Measurements from ENCODE around the gene AIPL1.

AIPL1 gene

DNA sequence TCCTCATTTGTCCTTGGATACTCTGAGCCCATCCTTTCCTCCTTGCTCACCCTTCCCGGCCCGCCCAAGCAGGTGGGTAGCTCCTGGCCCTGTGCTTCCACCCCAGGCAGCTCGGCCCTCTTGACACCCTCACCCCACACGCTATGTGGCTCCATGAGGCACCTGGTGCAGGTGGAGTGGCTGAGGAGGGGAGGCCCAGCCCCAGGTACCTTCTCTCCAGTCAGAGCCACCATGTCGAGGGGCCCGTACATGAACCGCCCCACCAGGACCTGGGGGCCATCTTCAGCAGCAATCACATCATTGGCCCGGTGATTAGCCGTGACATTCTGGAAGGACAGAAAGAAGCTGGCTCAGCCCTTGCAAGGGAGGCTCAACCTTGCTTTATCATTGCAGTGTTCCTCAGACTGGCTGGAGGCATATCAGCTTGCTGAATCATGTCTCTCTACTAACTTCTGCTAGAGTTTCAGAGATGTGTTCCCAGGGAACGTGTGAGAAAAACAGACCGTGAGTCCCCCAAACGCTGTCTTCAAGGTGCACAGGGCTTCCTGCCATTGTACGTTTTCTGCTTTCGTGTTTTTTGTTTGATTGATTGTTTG is 29.6 kb upstream of the AIPL1 start:
- TF ChIP-seq, protein P1, sequence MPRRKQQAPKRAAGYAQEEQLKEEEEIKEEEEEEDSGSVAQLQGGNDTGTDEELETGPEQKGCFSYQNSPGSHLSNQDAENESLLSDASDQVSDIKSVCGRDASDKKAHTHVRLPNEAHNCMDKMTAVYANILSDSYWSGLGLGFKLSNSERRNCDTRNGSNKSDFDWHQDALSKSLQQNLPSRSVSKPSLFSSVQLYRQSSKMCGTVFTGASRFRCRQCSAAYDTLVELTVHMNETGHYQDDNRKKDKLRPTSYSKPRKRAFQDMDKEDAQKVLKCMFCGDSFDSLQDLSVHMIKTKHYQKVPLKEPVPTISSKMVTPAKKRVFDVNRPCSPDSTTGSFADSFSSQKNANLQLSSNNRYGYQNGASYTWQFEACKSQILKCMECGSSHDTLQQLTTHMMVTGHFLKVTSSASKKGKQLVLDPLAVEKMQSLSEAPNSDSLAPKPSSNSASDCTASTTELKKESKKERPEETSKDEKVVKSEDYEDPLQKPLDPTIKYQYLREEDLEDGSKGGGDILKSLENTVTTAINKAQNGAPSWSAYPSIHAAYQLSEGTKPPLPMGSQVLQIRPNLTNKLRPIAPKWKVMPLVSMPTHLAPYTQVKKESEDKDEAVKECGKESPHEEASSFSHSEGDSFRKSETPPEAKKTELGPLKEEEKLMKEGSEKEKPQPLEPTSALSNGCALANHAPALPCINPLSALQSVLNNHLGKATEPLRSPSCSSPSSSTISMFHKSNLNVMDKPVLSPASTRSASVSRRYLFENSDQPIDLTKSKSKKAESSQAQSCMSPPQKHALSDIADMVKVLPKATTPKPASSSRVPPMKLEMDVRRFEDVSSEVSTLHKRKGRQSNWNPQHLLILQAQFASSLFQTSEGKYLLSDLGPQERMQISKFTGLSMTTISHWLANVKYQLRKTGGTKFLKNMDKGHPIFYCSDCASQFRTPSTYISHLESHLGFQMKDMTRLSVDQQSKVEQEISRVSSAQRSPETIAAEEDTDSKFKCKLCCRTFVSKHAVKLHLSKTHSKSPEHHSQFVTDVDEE (CRISPR knock-in tag; IDR thresholded peaks at IDR 0.05): no peak
- TF ChIP-seq CSRNP3 (CRISPR knock-in tag; IDR thresholded peaks at IDR 0.05) (no peak), ZNF8 (CRISPR knock-in tag; IDR thresholded peaks at IDR 0.05) (no peak), TOX (CRISPR knock-in tag; IDR thresholded peaks at IDR 0.05; ENCODE audit: borderline replicate concordance) (no peak), ISL1 (CRISPR knock-in tag; IDR thresholded peaks at IDR 0.05) (no peak), TCF4 (CRISPR knock-in tag; IDR thresholded peaks at IDR 0.05; ENCODE audit: borderline replicate concordance) (no peak), ZC3H10 (CRISPR knock-in tag; IDR thresholded peaks at IDR 0.05) (no peak), ZNF565 (CRISPR knock-in tag; conservative IDR thresholded peaks at IDR 0.05; ENCODE audit: low read depth) (no peak), CSDC2 (CRISPR knock-in tag; IDR thresholded peaks at IDR 0.05) (no peak), OSR1 (CRISPR knock-in tag; IDR thresholded peaks at IDR 0.05) (no peak), ZFP3 (CRISPR knock-in tag; IDR thresholded peaks at IDR 0.05) (no peak), RARB (CRISPR knock-in tag; IDR thresholded peaks at IDR 0.05) (no peak), ARNTL (CRISPR knock-in tag; IDR thresholded peaks at IDR 0.05; ENCODE audit: borderline replicate concordance, low read depth) (no peak), PATZ1 (CRISPR knock-in tag; IDR thresholded peaks at IDR 0.05; ENCODE audit: borderline replicate concordance) (no peak), ZFP30 (CRISPR knock-in tag; IDR thresholded peaks at IDR 0.05) (no peak), ZNF70 (CRISPR knock-in tag; IDR thresholded peaks at IDR 0.05) (no peak), ESRRG (CRISPR knock-in tag; IDR thresholded peaks at IDR 0.05) (no peak), SNAI2 (CRISPR knock-in tag; IDR thresholded peaks at IDR 0.05) (no peak)
- TF ChIP-seq, protein P2, sequence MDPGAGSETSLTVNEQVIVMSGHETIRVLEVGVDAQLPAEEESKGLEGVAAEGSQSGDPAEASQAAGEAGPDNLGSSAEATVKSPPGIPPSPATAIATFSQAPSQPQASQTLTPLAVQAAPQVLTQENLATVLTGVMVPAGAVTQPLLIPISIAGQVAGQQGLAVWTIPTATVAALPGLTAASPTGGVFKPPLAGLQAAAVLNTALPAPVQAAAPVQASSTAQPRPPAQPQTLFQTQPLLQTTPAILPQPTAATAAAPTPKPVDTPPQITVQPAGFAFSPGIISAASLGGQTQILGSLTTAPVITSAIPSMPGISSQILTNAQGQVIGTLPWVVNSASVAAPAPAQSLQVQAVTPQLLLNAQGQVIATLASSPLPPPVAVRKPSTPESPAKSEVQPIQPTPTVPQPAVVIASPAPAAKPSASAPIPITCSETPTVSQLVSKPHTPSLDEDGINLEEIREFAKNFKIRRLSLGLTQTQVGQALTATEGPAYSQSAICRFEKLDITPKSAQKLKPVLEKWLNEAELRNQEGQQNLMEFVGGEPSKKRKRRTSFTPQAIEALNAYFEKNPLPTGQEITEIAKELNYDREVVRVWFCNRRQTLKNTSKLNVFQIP (CRISPR knock-in tag; IDR thresholded peaks at IDR 0.05; ENCODE audit: borderline replicate concordance, low read depth): no peak
- no peak for ATAC-seq

DNA sequence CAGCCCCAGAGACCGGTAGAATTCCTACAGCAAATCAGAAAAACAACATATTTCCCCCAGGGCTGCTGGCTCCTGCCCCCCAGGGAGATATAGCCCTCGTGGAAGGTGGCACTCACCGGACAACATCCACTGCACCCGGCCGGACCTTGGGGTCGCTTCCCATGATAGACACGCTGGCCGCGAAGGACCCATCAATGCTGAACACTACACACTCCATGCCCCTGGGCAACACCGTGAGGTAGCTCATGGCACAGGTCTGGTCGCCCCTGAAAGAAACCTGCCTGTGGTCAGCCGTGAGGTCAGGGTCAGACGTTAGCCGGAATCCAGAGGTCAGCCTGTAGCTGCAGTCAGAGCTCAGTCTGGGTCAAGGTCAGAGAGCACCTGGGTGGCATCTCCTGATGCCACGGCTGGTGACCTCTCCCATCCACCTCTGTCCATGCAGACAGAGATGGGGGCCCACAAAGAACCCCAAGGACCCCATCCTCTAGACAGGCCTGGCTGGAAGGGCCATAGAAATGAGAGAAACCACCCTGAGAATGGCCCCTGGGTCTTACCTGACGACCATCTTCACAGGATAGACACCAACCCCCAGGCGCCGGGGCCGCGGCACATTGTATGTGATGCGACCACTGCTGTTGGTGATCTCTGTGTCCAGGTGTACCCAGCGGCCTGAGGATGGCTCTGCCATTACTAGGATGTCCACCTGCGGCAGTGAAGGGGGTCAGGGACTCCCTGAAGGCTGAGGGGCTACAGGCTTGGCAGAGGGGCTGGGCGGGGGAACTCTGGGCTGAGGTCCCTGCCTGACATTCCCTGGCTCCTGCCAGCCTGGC is 28.9 kb upstream of the AIPL1 start:
- no peak for ATAC-seq
- TF ChIP-seq ESRRG (CRISPR knock-in tag; IDR thresholded peaks at IDR 0.05) (no peak), RARB (CRISPR knock-in tag; IDR thresholded peaks at IDR 0.05) (no peak), SNAI2 (CRISPR knock-in tag; IDR thresholded peaks at IDR 0.05) (no peak), ZFP30 (CRISPR knock-in tag; IDR thresholded peaks at IDR 0.05) (no peak), ZFP3 (CRISPR knock-in tag; IDR thresholded peaks at IDR 0.05) (no peak)

DNA sequence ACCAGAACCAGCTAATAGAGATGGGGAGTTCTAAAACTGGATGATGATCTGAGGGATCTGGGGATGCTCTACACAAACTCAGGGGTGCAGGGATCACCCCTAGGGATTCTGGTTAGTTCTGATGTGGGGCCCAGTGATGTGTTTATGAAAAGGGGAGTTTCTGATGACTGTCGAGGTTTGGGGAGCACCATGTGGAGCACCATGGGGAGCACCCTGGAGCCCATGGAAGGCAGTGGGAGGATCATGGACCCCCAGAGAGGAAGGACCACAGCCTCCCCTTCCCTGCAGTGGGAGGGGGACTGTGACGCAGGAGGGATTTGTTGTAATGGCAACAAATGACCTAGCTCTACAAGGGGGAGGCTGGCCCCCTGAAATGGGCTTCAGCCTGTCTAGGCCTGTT is 27.8 kb upstream of the AIPL1 start:
- no peak for ATAC-seq
- no peak for TF ChIP-seq TCF4 (CRISPR knock-in tag; IDR thresholded peaks at IDR 0.05; ENCODE audit: borderline replicate concordance)
- TF ChIP-seq OSR1 (CRISPR knock-in tag; IDR thresholded peaks at IDR 0.05): no peak
